ENCODE measurements around the gene UBE2S.
"Not testable (repeated sequence)": the region's sequence is repeated elsewhere in the genome, so short reads cannot be mapped to it uniquely, and the experiment has no call there.

UBE2S gene

GRCh38 chr19:55426042-55426441 lies 18.5 kb upstream of the UBE2S start:
- Mint-ChIP-seq H3K36me3 (no peaks in the 10 kb centered on the region), H3K9me3 (ENCODE audit: low read depth) (no peaks in the 10 kb centered on the region), H3K27me3 (peaks cover 2% of the 10 kb centered on the region), H3K4me3 (no peak overlapping the region), H3K4me1 (ENCODE audit: low read depth) (peaks cover 8% of the 10 kb centered on the region), H3K27ac (no peak overlapping the region)

GRCh38 chr19:55424518-55424917 lies 16.9 kb upstream of the UBE2S start:
- Mint-ChIP-seq H3K27me3 (no peaks in the 10 kb centered on the region), H3K4me3 (no peak overlapping the region), H3K4me1 (ENCODE audit: low read depth) (peaks cover 16% of the 10 kb centered on the region), H3K9me3 (ENCODE audit: low read depth) (no peaks in the 10 kb centered on the region), H3K27ac (no peak overlapping the region), H3K36me3 (no peaks in the 10 kb centered on the region)

DNA sequence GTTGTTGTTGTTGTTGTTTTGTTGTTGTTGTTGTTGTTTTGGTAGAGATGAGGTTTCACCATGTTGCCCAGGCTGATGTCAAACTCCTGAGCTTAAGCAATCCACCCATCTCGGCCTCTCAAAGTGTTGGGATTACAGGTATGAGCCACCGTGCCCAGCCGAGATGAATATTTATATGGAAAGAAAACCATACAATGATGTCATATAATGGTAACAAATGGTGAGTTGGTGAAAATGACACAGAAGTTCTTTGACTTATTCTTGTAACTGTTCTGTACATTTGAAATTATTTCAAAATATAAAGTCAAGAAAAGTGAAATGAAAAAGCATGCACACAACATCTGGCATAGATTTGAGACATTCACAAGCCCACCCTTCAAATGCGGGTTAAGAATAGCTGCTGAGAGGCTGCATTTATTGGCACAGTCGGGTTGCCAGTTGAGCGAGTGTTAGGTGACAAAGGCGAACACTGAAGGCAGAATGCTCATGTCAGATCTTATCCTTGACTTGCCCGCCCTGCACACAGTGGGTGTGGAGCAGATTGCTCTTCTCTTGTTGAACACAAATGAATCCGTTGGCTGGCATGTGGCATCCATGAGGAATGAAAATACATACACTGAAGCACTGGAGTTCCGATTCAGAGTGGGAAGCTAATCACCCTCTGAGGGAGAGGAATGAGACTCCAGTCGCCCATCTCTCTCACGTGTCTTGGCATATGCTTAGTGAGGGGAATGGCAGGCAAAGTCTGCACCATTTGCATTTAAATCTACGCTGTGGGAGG lies 15.8 kb upstream of the UBE2S start:
- Mint-ChIP-seq H3K9me3 (ENCODE audit: low read depth) (no peaks in the 10 kb centered on the region), H3K4me3 (no peak overlapping the region), H3K27me3 (no peaks in the 10 kb centered on the region), H3K36me3 (no peaks in the 10 kb centered on the region), H3K27ac (no peak overlapping the region), H3K4me1 (ENCODE audit: low read depth) (peaks cover 16% of the 10 kb centered on the region)

DNA sequence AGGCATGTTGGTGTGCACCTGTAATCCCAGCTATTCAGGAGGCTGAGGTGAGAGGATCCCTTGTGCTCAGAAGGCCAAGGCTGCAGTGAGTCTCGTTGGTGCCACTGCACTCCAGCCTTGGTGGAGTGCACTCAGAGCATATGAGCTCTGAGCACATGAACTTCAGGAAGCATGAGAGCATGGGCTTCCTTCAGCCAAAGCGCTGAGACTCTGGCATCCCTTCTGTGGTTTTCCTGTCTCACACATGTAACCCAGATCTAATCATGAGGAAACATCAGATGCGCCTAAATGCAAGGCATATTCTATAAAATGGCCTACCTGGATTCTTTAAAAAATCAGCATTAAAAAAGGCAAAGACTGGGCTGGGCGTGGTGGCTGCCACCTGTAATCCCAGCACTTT lies 13.7 kb upstream of the UBE2S start:
- not testable (repeated sequence) for H3K27ac Mint-ChIP-seq; H3K9me3 Mint-ChIP-seq (ENCODE audit: low read depth); H3K27me3 Mint-ChIP-seq; H3K4me3 Mint-ChIP-seq; H3K36me3 Mint-ChIP-seq
- peaks cover 18% of the 10 kb centered on the region for H3K4me1 Mint-ChIP-seq (ENCODE audit: low read depth)

- Mint-ChIP-seq H3K4me1 (ENCODE audit: low read depth) (peaks cover 18% of the 10 kb centered on the region), H3K9me3 (ENCODE audit: low read depth) (no peaks in the 10 kb centered on the region), H3K4me3 (no peak overlapping the region), H3K36me3 (no peaks in the 10 kb centered on the region), H3K27me3 (peaks cover 1% of the 10 kb centered on the region), H3K27ac (no peak overlapping the region)
Observed at GRCh38 chr19:55419624-55420236, 12.1 kb upstream of the UBE2S start.

GRCh38 chr19:55419103-55419502 lies 11.5 kb upstream of the UBE2S start:
- no peaks in the 10 kb centered on the region for H3K9me3 Mint-ChIP-seq (ENCODE audit: low read depth)

GRCh38 chr19:55418185-55418584 lies 10.6 kb upstream of the UBE2S start:
- H3K9me3 Mint-ChIP-seq (ENCODE audit: low read depth): no peaks in the 10 kb centered on the region
- H3K36me3 Mint-ChIP-seq: no peaks in the 10 kb centered on the region
- peaks cover 1% of the 10 kb centered on the region for H3K27me3 Mint-ChIP-seq
- H3K4me3 Mint-ChIP-seq: no peak overlapping the region
- peaks cover 18% of the 10 kb centered on the region for H3K4me1 Mint-ChIP-seq (ENCODE audit: low read depth)
- H3K27ac Mint-ChIP-seq: no peak overlapping the region

More at GRCh38 chr19:55419103-55419502, 11.5 kb upstream of the UBE2S start:
- H3K4me3 Mint-ChIP-seq: no peak overlapping the region
- H3K27me3 Mint-ChIP-seq: peaks cover 1% of the 10 kb centered on the region
- H3K36me3 Mint-ChIP-seq: no peaks in the 10 kb centered on the region
- peaks cover 18% of the 10 kb centered on the region for H3K4me1 Mint-ChIP-seq (ENCODE audit: low read depth)
- H3K27ac Mint-ChIP-seq: no peak overlapping the region

- H3K27ac Mint-ChIP-seq: no peak overlapping the region
- H3K9me3 Mint-ChIP-seq (ENCODE audit: low read depth): peaks cover 3% of the 10 kb centered on the region
- H3K27me3 Mint-ChIP-seq: no peaks in the 10 kb centered on the region
- H3K4me3 Mint-ChIP-seq: no peak overlapping the region
- peaks cover 3% of the 10 kb centered on the region for H3K36me3 Mint-ChIP-seq
- H3K4me1 Mint-ChIP-seq (ENCODE audit: low read depth): peaks cover 28% of the 10 kb centered on the region
Observed at GRCh38 chr19:55410168-55410567, 2.6 kb upstream of the UBE2S start.

DNA sequence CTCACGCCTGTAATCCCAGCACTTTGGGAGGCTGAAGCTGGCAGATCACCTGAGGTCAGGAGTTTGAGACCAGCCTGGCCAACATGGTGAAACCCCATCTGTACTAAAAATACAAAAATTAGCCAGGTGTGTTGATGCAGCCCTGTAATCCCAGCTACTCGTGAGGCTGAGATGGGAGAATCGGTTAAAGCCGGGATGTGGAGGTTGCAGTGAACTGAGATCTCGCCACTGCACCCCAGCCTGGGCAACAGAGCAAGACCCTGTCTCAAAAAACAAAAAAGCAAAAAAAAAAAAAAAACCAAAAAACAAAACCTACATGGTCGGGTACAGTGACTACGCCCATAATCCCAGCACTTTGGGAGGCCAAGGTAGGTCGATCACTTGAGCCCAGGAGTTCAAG lies 1.6 kb upstream of the UBE2S start:
- not testable (repeated sequence) for H3K36me3 Mint-ChIP-seq; H3K27me3 Mint-ChIP-seq; H3K9me3 Mint-ChIP-seq (ENCODE audit: low read depth); H3K27ac Mint-ChIP-seq
- Mint-ChIP-seq H3K4me3 (peak overlapping the region; percentile 11), H3K4me1 (ENCODE audit: low read depth) (peaks cover 28% of the 10 kb centered on the region)

GRCh38 chr19:55408533-55408872 lies 915 bp upstream of the UBE2S start:
- Mint-ChIP-seq H3K36me3 (peaks cover 3% of the 10 kb centered on the region), H3K9me3 (ENCODE audit: low read depth) (peaks cover 3% of the 10 kb centered on the region), H3K4me1 (ENCODE audit: low read depth) (peaks cover 28% of the 10 kb centered on the region), H3K4me3 (peak overlapping the region; percentile 89), H3K27me3 (no peaks in the 10 kb centered on the region), H3K27ac (peak overlapping the region; percentile 95)

- H3K9me3 Mint-ChIP-seq (ENCODE audit: low read depth): peaks cover 3% of the 10 kb centered on the region
- H3K27ac Mint-ChIP-seq: peak overlapping the region; percentile 95
- peak overlapping the region; percentile 89 for H3K4me3 Mint-ChIP-seq
- peaks cover 28% of the 10 kb centered on the region for H3K4me1 Mint-ChIP-seq (ENCODE audit: low read depth)
- peaks cover 3% of the 10 kb centered on the region for H3K36me3 Mint-ChIP-seq
- H3K27me3 Mint-ChIP-seq: no peaks in the 10 kb centered on the region
Observed at GRCh38 chr19:55407800-55408532, 378 bp upstream of the UBE2S start.

DNA sequence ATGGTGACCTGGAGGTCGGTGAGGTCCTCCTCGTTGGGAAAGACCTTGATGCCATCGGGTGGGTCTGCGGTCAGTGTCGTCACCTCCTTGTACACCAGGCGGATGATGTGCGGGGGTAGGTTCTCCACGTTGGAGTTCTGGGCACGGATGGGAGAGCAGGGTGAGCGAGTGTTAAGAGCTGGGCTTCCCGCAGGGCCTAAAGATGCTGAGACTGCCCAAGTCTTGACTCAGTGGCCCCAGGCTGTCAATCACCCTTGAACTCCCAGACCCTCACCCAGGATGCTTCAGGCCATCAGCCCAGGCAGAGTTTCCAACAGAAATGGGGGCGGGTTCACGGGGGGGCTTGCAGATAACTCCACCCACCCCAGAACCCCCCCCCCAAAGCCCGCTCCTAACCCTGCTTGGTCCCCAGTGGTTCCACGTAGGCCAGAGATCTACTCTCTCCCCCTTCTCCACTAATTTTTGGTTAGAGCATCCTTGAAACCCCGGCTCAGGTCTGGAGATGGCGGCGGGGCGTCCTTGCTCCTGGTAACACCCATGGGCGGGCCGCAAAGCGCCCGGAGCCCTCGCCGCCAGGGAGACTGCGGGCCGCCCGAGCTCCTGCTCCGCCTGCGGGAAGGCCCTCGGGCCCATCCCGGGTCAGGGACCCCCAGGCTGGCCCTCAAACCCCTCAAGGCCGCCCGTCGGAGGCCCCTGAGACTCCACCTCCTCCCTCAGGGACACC lies 600 bp downstream of the UBE2S start:
- Mint-ChIP-seq H3K4me3 (peak overlapping the region; percentile 89), H3K4me1 (ENCODE audit: low read depth) (peaks cover 29% of the 10 kb centered on the region), H3K9me3 (ENCODE audit: low read depth) (peaks cover 3% of the 10 kb centered on the region), H3K27ac (peak overlapping the region; percentile 28), H3K27me3 (no peaks in the 10 kb centered on the region), H3K36me3 (peaks cover 3% of the 10 kb centered on the region)

- H3K36me3 Mint-ChIP-seq: peaks cover 3% of the 10 kb centered on the region
- peaks cover 29% of the 10 kb centered on the region for H3K4me1 Mint-ChIP-seq (ENCODE audit: low read depth)
- H3K9me3 Mint-ChIP-seq (ENCODE audit: low read depth): peaks cover 3% of the 10 kb centered on the region
- peak overlapping the region; percentile 28 for H3K27ac Mint-ChIP-seq
- H3K27me3 Mint-ChIP-seq: no peaks in the 10 kb centered on the region
- peak overlapping the region; percentile 89 for H3K4me3 Mint-ChIP-seq
Observed at GRCh38 chr19:55406091-55406825, 1.3 kb downstream of the UBE2S start.

GRCh38 chr19:55405638-55406037 lies 1.9 kb downstream of the UBE2S start:
- H3K4me1 Mint-ChIP-seq (ENCODE audit: low read depth): peaks cover 29% of the 10 kb centered on the region
- peaks cover 3% of the 10 kb centered on the region for H3K9me3 Mint-ChIP-seq (ENCODE audit: low read depth)
- H3K36me3 Mint-ChIP-seq: peaks cover 3% of the 10 kb centered on the region
- H3K27me3 Mint-ChIP-seq: no peaks in the 10 kb centered on the region
- peak overlapping the region; percentile 89 for H3K4me3 Mint-ChIP-seq
- no peak overlapping the region for H3K27ac Mint-ChIP-seq
